AG09309 (cell line): Measurements from ENCODE around the gene LAMTOR3.
"Not testable (repeated sequence)": the region's sequence is repeated elsewhere in the genome, so short reads cannot be mapped to it uniquely, and the experiment has no call there.

Source experiments
- DNase-seq: peaks from one replicate; pipeline ENCODE4 v3.0.0-alpha.2; 2010; ENCODE audit warnings: low read depth
- H3K4me3 ChIP-seq: 2 replicates; pipeline ENCODE4 v1.5.1; 2011; ENCODE audit warnings: mild to moderate bottlenecking, low read depth, low read length, moderate library complexity; ENCODE audit not compliant: control insufficient read depth
- TF ChIP-seq, protein P1 (sequence below): IDR thresholded peaks from 2 replicates; pipeline ENCODE4 v1.5.1; 2011; ENCODE audit warnings: mild to moderate bottlenecking, low read depth, low read length, inconsistent platforms; ENCODE audit not compliant: insufficient read depth, control insufficient read depth; ENCODE audit errors: missing control alignments

The LAMTOR3 gene

GRCh38 chr4:99841129-99841528 lies 53.1 kb downstream of the LAMTOR3 start:
- H3K4me3 ChIP-seq, result no peak overlapping the region
- TF ChIP-seq, protein P1, sequence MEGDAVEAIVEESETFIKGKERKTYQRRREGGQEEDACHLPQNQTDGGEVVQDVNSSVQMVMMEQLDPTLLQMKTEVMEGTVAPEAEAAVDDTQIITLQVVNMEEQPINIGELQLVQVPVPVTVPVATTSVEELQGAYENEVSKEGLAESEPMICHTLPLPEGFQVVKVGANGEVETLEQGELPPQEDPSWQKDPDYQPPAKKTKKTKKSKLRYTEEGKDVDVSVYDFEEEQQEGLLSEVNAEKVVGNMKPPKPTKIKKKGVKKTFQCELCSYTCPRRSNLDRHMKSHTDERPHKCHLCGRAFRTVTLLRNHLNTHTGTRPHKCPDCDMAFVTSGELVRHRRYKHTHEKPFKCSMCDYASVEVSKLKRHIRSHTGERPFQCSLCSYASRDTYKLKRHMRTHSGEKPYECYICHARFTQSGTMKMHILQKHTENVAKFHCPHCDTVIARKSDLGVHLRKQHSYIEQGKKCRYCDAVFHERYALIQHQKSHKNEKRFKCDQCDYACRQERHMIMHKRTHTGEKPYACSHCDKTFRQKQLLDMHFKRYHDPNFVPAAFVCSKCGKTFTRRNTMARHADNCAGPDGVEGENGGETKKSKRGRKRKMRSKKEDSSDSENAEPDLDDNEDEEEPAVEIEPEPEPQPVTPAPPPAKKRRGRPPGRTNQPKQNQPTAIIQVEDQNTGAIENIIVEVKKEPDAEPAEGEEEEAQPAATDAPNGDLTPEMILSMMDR, result no peak
- no peak for DNase-seq

- no peak overlapping the region for H3K4me3 ChIP-seq
- TF ChIP-seq, protein P1, result no peak
- no peak for DNase-seq
These were observed 55.3 kb downstream of the LAMTOR3 start for GRCh38 chr4:99838927-99839326.

- TF ChIP-seq, protein P1, result no peak
- H3K4me3 ChIP-seq, result no peak overlapping the region
- DNase-seq, result no peak
These were observed 58.3 kb downstream of the LAMTOR3 start for GRCh38 chr4:99835942-99836341.

DNA sequence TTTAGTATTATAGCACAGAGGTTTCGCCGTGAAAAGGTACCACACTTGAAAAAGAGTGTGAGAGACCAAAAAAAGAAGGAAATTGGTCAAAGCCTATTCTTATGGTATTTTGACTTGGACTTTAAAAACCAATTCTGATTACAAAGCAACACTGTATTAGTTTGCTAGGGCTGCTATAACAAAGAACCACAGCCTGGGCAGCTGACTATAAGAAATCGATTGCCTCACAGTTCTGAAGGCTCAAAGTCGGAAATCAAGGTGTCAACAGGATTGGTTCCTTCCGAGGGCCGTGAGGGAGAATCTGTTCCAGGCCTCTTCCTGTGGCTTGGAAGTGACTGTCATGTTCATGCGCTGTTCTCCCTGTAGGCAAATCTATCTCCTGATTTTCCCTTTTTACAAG lies 59.7 kb downstream of the LAMTOR3 start:
- TF ChIP-seq, protein P1, result no peak
- DNase-seq, result no peak
- H3K4me3 ChIP-seq, result no peak overlapping the region

- TF ChIP-seq, protein P1, result no peak
- DNase-seq, result no peak
- H3K4me3 ChIP-seq, result no peak overlapping the region
These were observed 60.5 kb downstream of the LAMTOR3 start for GRCh38 chr4:99833756-99834155.

DNA sequence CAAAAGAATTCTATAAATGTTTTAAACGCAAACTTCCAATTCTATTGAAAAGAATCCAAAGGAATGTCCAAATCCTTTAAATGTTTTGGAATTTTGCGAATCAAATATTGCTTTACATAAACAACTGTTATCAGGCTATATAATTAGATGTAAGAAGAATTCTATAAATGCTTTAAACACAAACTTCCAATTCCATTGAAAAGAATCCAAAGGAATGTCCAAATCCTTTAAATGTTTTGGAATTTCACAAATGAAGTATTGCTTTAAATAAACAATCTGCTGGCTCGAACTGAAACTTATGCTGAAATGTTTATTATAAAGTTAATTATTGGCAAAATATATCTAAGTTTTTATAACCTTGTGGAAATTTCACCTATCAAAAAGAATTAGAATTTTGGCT lies 61.5 kb downstream of the LAMTOR3 start:
- H3K4me3 ChIP-seq, result no peak overlapping the region
- no peak for DNase-seq
- TF ChIP-seq, protein P1, result no peak

DNA sequence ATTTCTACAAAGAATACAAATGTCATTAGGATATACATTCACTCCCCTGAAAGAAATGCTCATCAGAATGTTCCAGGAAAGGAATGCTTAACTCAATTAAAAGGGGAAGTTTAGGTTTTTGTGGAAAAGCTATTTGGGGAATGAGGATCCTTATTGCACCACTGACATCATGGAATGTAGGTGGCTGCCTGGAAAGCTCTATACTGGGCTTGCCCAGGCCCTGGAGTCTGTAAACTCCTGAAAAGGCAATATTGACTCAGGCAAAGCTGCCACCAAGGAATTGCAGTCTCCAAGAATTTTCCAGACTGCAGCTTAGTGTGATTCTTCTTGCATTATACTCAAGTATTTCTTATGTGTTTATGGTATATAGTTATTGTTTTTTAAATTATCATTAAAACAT lies 61.9 kb downstream of the LAMTOR3 start:
- TF ChIP-seq, protein P1, result no peak
- DNase-seq, result no peak
- H3K4me3 ChIP-seq, result no peak overlapping the region

DNA sequence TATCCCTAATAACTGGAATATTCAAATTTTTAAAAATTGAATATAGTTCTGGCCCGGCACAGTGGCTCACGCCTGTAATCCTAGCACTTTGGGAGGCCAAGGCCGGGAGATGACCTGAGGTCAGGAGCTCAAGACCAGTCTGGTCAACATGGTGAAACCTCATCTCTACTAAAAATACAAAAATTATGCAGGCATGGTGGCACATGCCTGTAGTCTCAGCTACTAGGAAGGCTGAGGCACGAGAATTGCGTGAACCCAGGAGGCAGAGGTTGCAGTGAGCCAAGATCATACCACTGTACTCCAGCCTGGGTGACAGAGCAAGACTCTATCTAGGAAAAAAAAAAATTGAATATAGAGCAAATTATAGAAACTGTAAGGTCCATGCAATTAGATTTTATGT lies 64.2 kb downstream of the LAMTOR3 start:
- DNase-seq, H3K4me3 ChIP-seq: not testable (repeated sequence)
